ENCODE data around the gene PPM1G. TPM values are rescaled to one million over a fixed set of nuclear protein-coding genes. Genes with fewer than 3 reads are reported as not detected.

PPM1G gene
- total RNA-seq (2022; extraction: Qiagen RNA extraction; ENCODE audit: low read depth): 162 to 187 TPM (median 174 TPM) in 5 replicates

DNA sequence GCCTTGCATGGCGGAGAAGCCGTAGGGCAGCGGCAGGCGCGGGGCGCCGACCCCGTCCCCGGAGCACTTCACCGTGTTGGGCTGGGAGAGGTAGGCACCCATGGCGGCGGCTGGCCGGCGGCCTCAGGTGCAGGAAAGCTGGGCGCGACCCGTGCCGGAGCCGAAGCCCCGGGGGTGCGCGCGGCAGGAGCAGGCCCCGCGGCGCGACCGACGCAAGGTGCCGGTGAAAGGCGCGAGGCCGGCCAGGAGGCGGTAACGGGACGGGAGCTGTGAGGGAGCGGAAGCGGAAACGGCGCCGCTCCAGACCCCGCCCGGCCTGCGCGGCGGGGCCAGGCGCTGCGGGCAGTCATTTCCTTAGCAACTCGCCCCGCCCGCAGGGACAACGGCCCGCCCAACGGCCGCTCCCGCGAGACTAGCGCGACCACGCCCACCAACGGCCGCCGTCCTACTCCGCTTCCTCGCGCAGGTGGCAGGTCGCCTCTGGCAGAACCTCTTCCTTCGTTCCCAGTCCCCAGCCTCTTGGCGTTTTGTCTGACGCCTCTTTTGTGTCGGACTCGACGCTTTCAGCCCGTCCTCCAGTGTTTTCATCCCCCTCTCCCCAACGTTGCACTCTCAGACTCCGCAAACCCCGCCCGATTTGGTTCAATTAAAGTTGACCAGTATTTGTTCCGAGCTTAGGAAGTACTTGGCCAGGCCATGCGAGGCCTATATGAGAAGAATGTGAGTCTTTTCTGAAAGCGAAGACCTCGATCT is at the start of gene PPM1G:
TSS of gene PPM1G (minus strand) at position 271 of the 753 bp plus-strand sequence. CDS start at position 102, 169 bp downstream.

GRCh38 chr2:27441958-27442919 is 32.8 kb upstream of the PPM1G start, which contains the start of gene KRTCAP3:
KRTCAP3 (plus strand) TSS chr2:27442381; CDS start chr2:27442413, 32 bp downstream.

DNA sequence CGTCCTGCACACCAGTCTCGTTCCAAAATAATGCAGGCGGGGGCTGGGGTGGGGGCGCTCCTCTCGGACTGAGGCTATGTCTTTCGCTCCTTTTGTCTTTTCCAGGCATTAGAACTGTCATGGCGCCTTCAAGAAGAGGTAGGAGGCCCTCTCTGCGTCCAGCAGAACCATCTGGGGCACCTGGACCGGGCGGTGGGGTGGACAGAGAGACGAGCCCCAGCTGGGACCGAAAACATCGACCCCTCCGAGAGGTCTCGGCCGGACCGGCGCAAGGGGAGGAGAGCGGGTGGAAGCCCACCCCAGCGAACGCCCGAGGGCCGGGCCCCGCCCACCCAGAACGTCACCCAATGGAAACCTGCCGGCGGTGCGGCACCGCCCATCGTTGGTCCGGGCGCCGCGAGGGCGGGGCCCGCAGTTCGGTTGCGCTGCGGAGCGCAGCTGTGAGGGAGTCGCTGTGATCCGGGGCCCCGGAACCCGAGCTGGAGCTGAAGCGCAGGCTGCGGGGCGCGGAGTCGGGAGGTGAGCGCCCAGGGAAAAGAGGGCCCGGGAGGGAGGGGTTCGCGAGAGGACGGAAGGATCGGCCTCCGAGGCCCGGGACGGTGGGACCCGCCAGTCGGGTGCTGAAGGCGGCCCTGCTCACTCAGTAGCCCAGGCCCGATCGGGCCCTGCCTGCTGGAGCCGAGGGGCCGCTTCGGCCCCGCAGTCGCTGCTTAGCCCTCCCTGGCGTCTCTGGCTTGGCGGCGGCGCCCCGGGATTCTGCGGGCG is 19.0 kb upstream of the PPM1G start, which contains the start of gene NRBP1:
TSS of gene NRBP1 (plus strand) at position 419 of the 765 bp plus-strand sequence. CDS start 4,643 bp downstream, outside the sequence.

DNA sequence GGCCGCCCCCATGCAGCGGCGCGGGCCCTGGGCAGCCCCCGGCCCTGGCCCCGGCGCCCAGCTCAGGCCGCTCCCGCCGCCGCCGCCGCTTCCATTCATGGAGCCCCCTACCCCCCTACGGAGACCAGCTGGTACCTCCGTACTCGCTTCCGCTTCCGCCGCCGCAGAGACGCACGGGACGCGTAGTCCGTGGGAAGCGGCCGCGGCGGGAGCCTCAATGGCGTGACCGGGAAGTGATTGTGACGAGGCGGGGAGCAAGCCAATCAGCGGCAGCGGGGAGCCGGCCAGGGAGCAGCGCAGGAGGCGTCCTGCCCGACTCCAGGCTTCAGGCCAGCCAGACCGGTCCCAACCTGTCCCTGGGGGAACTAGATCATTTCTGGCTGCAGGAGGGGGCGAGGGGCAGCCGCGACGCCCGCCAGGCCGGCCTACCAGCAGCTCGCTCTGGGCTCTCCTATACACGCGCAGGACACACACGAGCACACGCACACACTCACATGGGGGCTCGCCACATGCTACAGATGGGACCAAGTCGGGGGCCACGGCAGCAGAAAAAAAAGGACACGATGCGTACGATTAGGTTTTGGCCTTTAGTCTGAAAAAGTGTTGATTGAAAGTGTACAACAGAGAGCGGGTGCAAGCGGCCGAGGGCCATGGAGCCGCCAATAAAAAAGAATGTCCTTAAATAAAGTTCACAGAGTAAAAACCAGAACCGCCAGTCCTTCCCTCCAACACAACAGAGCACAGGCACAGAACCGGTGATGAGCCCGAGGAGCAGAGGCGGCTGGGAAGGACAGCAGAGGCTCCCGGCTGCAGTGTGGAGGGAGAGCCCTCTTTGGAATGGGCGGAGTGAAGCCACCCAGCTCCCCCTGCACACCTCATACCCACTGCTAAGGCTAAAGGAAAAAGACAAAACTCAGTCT is 28.5 kb downstream of the PPM1G start, which contains the start of gene ZNF513:
TSS of gene ZNF513 (minus strand) at position 109 of the 920 bp plus-strand sequence. CDS start 208 bp downstream, outside the sequence.

GRCh38 chr2:27370026-27370815 is 39.2 kb downstream of the PPM1G start, which contains the start of the genes EIF2B4 and SNX17:
EIF2B4 (minus strand) TSS chr2:27370338; CDS start chr2:27370314, 24 bp downstream.
SNX17 (plus strand) TSS chr2:27370616; CDS start chr2:27370744, 128 bp downstream.

GRCh38 chr2:27356382-27357181 is 52.8 kb downstream of the PPM1G start, which contains the start of gene GTF3C2:
GTF3C2 (minus strand) TSS chr2:27356764; CDS start chr2:27343554, 13,210 bp downstream.

Other genes with a start within 250 kb of the PPM1G start
- gene ATRAID, start 197.6 kb downstream of the PPM1G start, total RNA-seq (2022; extraction: Qiagen RNA extraction; ENCODE audit: low read depth): 209 to 221 TPM (median 218 TPM) in 5 replicates
- 69.7 to 82.2 TPM (median 72.3 TPM) in 5 replicates for gene SLC5A6, start 197.3 kb downstream of the PPM1G start, total RNA-seq (2022; extraction: Qiagen RNA extraction; ENCODE audit: low read depth)
- gene CAD, start 192.2 kb downstream of the PPM1G start, total RNA-seq (2022; extraction: Qiagen RNA extraction; ENCODE audit: low read depth): 55.3 to 75.8 TPM (median 62.5 TPM) in 5 replicates
- 3.2 to 4.9 TPM (median 3.7 TPM) in 5 replicates for gene SLC30A3, start 146.5 kb downstream of the PPM1G start, total RNA-seq (2022; extraction: Qiagen RNA extraction; ENCODE audit: low read depth)
- gene DNAJC5G, start 134.2 kb downstream of the PPM1G start, total RNA-seq (2022; extraction: Qiagen RNA extraction; ENCODE audit: low read depth): not detected in 5 replicates
- 0.33 to 0.73 TPM (median 0.46 TPM) in 5 replicates for gene TRIM54, start 127.2 kb downstream of the PPM1G start, total RNA-seq (2022; extraction: Qiagen RNA extraction; ENCODE audit: low read depth)
- 0.55 to 2.6 TPM (median 1.8 TPM) in 5 replicates for gene UCN, start 101.1 kb downstream of the PPM1G start, total RNA-seq (2022; extraction: Qiagen RNA extraction; ENCODE audit: low read depth)
- 81.3 to 103 TPM (median 91.7 TPM) in 5 replicates for gene MPV17, start 86.5 kb downstream of the PPM1G start, total RNA-seq (2022; extraction: Qiagen RNA extraction; ENCODE audit: low read depth)
- gene GTF3C2, start 52.8 kb downstream of the PPM1G start, total RNA-seq (2022; extraction: Qiagen RNA extraction; ENCODE audit: low read depth): 62.4 to 67.5 TPM (median 64.5 TPM) in 5 replicates
- gene EIF2B4, start 39.3 kb downstream of the PPM1G start, total RNA-seq (2022; extraction: Qiagen RNA extraction; ENCODE audit: low read depth): 47.8 to 65.5 TPM (median 62.2 TPM) in 5 replicates
- gene SNX17, start 39.0 kb downstream of the PPM1G start, total RNA-seq (2022; extraction: Qiagen RNA extraction; ENCODE audit: low read depth): 140 to 146 TPM (median 141 TPM) in 5 replicates
- 11.6 to 14.4 TPM (median 13.7 TPM) in 5 replicates for gene ZNF513, start 28.9 kb downstream of the PPM1G start, total RNA-seq (2022; extraction: Qiagen RNA extraction; ENCODE audit: low read depth)
- gene NRBP1, start 19.0 kb upstream of the PPM1G start, total RNA-seq (2022; extraction: Qiagen RNA extraction; ENCODE audit: low read depth): 125 to 146 TPM (median 134 TPM) in 5 replicates
- 0.43 to 1.4 TPM (median 0.75 TPM) in 5 replicates for gene KRTCAP3, start 32.8 kb upstream of the PPM1G start, total RNA-seq (2022; extraction: Qiagen RNA extraction; ENCODE audit: low read depth)
- gene IFT172, start 80.2 kb upstream of the PPM1G start, total RNA-seq (2022; extraction: Qiagen RNA extraction; ENCODE audit: low read depth): 7.4 to 13.1 TPM (median 9.8 TPM) in 5 replicates
- gene FNDC4, start 85.6 kb upstream of the PPM1G start, total RNA-seq (2022; extraction: Qiagen RNA extraction; ENCODE audit: low read depth): 3.3 to 5.0 TPM (median 4.2 TPM) in 5 replicates
- 0.13 to 0.62 TPM (median 0.27 TPM) in 5 replicates for gene GCKR, start 87.2 kb upstream of the PPM1G start, total RNA-seq (2022; extraction: Qiagen RNA extraction; ENCODE audit: low read depth)
- 13.6 to 19.8 TPM (median 18.9 TPM) in 5 replicates for gene ZNF512, start 173.5 kb upstream of the PPM1G start, total RNA-seq (2022; extraction: Qiagen RNA extraction; ENCODE audit: low read depth)
- 2.8 to 4.1 TPM (median 3.6 TPM) in 5 replicates for gene CCDC121, start 219.4 kb upstream of the PPM1G start, total RNA-seq (2022; extraction: Qiagen RNA extraction; ENCODE audit: low read depth)
- gene GPN1, start 219.5 kb upstream of the PPM1G start, total RNA-seq (2022; extraction: Qiagen RNA extraction; ENCODE audit: low read depth): 57.5 to 64.5 TPM (median 60.4 TPM) in 5 replicates

All from A549 treated with DMSO at 1 μM for 4 hours (cell line).